Tibial artery (tissue), 4 donors: ENCODE results near the gene SLX9.

Experiments
- DNase-seq, 2 donors: peaks; one replicate each; pipeline ENCODE4 v3.0.0-alpha.2; 2019
- H3K27ac ChIP-seq, 2 donors: fragments of 200-600 bp; sonication (generic) in 1 of 2; 1 replicate in 1 of 2; 2 replicates in 1 of 2; pipeline ENCODE4 v1.5.1; 2018 to 2019; ENCODE audit warnings: mild to moderate bottlenecking in 1 of 2
- H3K27me3 ChIP-seq, 2 donors: fragments of 200-600 bp; sonication (generic) in 1 of 2; one replicate each; pipeline versions ENCODE4 v1.5.1 to v1.6.0; 2016 to 2019
- H3K36me3 ChIP-seq, 3 donors: fragments of 200-600 bp; sonication (generic) in 2 of 3; one replicate each; pipeline ENCODE4 v1.5.1; 2016 to 2019; ENCODE audit warnings: mild to moderate bottlenecking in 2 of 3
- H3K4me1 ChIP-seq, 4 donors: fragments of 200-600 bp; sonication (generic) in 2 of 4; 1 replicate in 3 of 4; 2 replicates in 1 of 4; pipeline ENCODE4 v1.5.1; 2016 to 2019
- H3K4me3 ChIP-seq, 2 donors: fragments of 200-600 bp; sonication (generic) in 1 of 2; 1 replicate in 1 of 2; 2 replicates in 1 of 2; pipeline ENCODE4 v1.5.1; 2018 to 2019; ENCODE audit warnings: mild to moderate bottlenecking in 2 of 2
- H3K9me3 ChIP-seq, 3 donors: fragments of 200-600 bp; sonication (generic) in 1 of 3; one replicate each; pipeline ENCODE4 v1.5.1; 2016 to 2019
- intact Hi-C: fragments of 100-400 bp; cut with DNase I; formaldehyde crosslinking; loops from one replicate; pipeline ENCODE4 v1.15.0; 2023; ENCODE audit warnings: low total_unique reads
- TF ChIP-seq, protein P1 (sequence below), 2 experiments: fragments of 200-600 bp in 1 of 2; fragments of 450-650 bp in 1 of 2; IDR thresholded peaks; one replicate each; pipeline ENCODE4 v1.5.1; 2017 to 2019; ENCODE audit warnings: antibody characterized with exemption in 2 of 2, mild to moderate bottlenecking in 1 of 2, moderate library complexity in 1 of 2

The SLX9 gene

DNA sequence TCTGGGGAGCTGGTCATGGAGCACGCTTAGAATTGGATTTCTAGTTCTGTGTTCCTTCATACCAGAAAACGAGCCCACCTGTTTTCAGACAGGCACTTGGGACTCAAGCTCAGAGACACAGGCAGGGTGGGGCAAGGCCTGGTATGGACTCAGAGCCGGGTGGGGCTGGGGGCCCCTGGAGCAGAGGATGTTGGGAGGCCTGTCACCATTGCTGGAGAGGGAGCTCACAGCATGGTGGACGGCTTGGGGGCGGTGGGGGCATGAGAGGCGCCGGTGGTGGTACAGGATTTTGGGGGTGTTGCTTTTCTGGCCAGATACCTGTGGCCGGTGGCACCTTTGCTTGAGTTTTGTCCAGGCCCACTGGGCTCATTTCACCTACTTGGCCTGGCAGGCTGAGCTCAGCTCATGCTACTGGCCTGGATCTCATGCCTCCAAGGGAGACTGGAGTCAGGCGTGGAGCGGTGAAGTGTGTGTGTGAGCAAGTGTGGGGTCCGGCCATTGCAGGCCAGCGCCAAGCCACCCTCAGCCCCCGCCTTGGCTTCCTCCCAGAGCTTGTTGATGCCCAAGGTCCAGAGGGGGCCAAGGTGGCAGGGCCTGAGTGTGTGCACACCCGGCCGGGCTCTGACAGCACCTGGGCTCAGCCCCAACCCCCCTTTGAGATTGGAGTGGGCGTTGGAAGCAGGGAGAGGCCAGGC, 8.7 kb downstream of the SLX9 start:
- DNase-seq, result peak in 1 of 2 donors; percentile 68
- peak overlapping the region; percentile 93 to 96 for H3K27ac ChIP-seq
- intact Hi-C loops, result loop anchor here (10.0 kb wide), 1 partner anchor 336 kb away; the partner anchor contains the start of gene POFUT2
- H3K4me1 ChIP-seq, result peaks cover 5 to 69% (median 54%) of the 10 kb centered on the region in 4 donors
- H3K36me3 ChIP-seq, result peaks cover 4 to 37% (median 26%) of the 10 kb centered on the region in 3 donors
- no peaks in the 10 kb centered on the region for H3K9me3 ChIP-seq
- TF ChIP-seq, protein P1, sequence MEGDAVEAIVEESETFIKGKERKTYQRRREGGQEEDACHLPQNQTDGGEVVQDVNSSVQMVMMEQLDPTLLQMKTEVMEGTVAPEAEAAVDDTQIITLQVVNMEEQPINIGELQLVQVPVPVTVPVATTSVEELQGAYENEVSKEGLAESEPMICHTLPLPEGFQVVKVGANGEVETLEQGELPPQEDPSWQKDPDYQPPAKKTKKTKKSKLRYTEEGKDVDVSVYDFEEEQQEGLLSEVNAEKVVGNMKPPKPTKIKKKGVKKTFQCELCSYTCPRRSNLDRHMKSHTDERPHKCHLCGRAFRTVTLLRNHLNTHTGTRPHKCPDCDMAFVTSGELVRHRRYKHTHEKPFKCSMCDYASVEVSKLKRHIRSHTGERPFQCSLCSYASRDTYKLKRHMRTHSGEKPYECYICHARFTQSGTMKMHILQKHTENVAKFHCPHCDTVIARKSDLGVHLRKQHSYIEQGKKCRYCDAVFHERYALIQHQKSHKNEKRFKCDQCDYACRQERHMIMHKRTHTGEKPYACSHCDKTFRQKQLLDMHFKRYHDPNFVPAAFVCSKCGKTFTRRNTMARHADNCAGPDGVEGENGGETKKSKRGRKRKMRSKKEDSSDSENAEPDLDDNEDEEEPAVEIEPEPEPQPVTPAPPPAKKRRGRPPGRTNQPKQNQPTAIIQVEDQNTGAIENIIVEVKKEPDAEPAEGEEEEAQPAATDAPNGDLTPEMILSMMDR (IDR thresholded peaks at IDR 0.05), result no peak
- no peaks in the 10 kb centered on the region for H3K27me3 ChIP-seq
- no peak overlapping the region for H3K4me3 ChIP-seq

GRCh38 chr21:44949161-44949778, 9.4 kb downstream of the SLX9 start:
- Histone ChIP-seq H3K4me3 (no peak overlapping the region), H3K27ac (peak overlapping the region; percentile 93 to 96), H3K36me3 (peaks cover 0 to 30% (median 19%) of the 10 kb centered on the region in 3 donors), H3K4me1 (peaks cover 5 to 76% (median 61%) of the 10 kb centered on the region in 4 donors), H3K27me3 (no peaks in the 10 kb centered on the region), H3K9me3 (no peaks in the 10 kb centered on the region)
- DNase-seq, result peak in 1 of 2 donors; percentile 71
- TF ChIP-seq, protein P1 (IDR thresholded peaks at IDR 0.05), result no peak
- intact Hi-C loops, result loop anchor here (10.0 kb wide), 1 partner anchor 336 kb away; the partner anchor contains the start of gene POFUT2

GRCh38 chr21:44949779-44950198, 10.0 kb downstream of the SLX9 start:
- H3K36me3 ChIP-seq, result peaks cover 0 to 25% (median 14%) of the 10 kb centered on the region in 3 donors
- TF ChIP-seq, protein P1 (IDR thresholded peaks at IDR 0.05), result peak; percentile 91 to 95
- intact Hi-C loops, result loop anchor here (2.0 to 10.0 kb wide), 3 partner anchors 103 to 335 kb away; partner anchors contain the start of gene POFUT2
- H3K9me3 ChIP-seq, result no peaks in the 10 kb centered on the region
- peak overlapping the region; percentile 93 to 96 for H3K27ac ChIP-seq
- no peak overlapping the region for H3K4me3 ChIP-seq
- no peaks in the 10 kb centered on the region for H3K27me3 ChIP-seq
- DNase-seq, result peak; percentile 89 to 93
- peaks cover 5 to 81% (median 66%) of the 10 kb centered on the region in 4 donors for H3K4me1 ChIP-seq

DNA sequence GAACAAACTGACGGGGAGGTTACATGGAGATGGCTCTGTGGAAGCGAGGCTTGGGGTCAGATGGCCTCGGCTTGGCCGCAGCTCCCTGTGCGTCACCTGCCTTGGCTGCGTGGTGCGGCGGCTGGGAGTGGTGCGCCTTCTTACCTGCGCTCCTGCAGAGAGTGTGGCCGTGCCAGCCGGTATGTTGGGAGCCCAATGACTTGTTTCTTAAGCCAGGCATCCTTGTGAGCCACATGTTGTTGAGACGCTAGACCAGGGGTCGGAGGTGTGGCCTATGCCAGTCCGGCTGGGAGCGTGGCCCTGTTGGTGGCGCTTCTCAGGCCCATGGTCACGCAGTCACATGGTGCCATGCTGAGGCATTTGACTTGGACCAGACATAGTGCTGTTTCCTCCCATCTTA, 10.5 kb downstream of the SLX9 start:
- intact Hi-C loops, result loop anchor here (2.0 to 5.0 kb wide), 2 partner anchors 102 to 178 kb away; no protein-coding TSS in a partner anchor
- Histone ChIP-seq H3K4me1 (peaks cover 5 to 86% (median 72%) of the 10 kb centered on the region in 4 donors), H3K9me3 (no peaks in the 10 kb centered on the region), H3K27me3 (no peaks in the 10 kb centered on the region), H3K36me3 (peaks cover 0 to 20% (median 8%) of the 10 kb centered on the region in 3 donors), H3K27ac (peak overlapping the region; percentile 93 to 96), H3K4me3 (no peak overlapping the region)
- peak in 1 of 2 donors; percentile 82 for DNase-seq
- TF ChIP-seq, protein P1 (IDR thresholded peaks at IDR 0.05), result no peak

GRCh38 chr21:44951186-44951915, 11.5 kb downstream of the SLX9 start:
- H3K27ac ChIP-seq, result peak overlapping the region; percentile 93 to 96
- H3K27me3 ChIP-seq, result no peaks in the 10 kb centered on the region
- intact Hi-C loops, result loop anchor here (2.0 to 5.0 kb wide), 2 partner anchors 101 to 177 kb away; no protein-coding TSS in a partner anchor
- no peak for DNase-seq
- peaks cover 0 to 17% (median 4%) of the 10 kb centered on the region in 3 donors for H3K36me3 ChIP-seq
- no peak overlapping the region for H3K4me3 ChIP-seq
- H3K4me1 ChIP-seq, result peaks cover 5 to 96% (median 80%) of the 10 kb centered on the region in 4 donors
- no peaks in the 10 kb centered on the region for H3K9me3 ChIP-seq
- TF ChIP-seq, protein P1 (IDR thresholded peaks at IDR 0.05), result no peak
